ENCODE measurements around the gene LRRC56.

Gene LRRC56, protein sequence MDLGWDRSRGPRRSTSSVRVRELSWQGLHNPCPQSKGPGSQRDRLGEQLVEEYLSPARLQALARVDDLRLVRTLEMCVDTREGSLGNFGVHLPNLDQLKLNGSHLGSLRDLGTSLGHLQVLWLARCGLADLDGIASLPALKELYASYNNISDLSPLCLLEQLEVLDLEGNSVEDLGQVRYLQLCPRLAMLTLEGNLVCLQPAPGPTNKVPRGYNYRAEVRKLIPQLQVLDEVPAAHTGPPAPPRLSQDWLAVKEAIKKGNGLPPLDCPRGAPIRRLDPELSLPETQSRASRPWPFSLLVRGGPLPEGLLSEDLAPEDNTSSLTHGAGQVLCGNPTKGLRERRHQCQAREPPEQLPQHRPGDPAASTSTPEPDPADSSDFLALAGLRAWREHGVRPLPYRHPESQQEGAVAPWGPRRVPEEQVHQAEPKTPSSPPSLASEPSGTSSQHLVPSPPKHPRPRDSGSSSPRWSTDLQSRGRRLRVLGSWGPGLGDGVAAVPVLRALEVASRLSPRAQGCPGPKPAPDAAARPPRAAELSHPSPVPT

DNA sequence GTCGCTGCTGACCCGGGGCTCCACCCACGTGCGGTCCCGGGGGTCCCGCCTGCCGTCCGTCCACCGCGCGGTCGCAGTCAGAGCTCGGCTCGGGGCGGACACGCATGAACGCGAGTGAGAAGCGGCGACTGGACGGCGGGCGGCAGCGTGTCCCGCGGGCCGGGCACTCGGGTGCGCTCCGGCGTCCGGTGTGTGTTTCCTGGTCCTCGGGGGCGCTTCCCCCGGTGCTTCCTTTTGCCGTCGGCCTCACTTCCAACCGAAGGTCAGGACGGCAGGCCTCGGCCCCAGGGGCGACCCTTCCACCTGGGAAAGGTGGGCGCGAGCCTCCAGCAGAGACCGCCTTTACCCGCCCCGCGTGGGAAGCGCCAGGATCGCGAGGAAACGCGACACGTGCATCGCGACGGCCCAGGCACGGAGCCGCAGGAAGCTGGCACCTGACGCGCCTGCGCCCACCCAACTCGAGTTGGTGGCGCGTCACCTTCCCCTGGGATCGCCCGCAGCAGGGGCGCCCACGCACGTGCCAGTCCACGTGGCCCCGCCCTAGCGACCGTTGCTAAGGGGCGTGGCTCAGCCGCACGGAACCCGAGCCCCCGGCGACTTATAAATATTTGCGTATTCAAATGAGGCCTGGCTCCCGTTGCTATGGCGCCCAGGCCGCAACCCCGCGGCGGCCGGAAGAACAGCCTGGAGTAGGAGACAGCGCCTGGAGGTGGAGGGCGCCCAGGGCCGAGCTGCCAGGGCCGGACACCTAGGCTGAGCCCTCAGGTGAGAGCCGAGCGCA, at the start of gene LRRC56:
Gene LRRC56 (plus strand): TSS at position 687 of the 781 bp plus-strand sequence. CDS start 3,158 bp downstream, outside the sequence.
- DNase-seq (ENCODE audit: low read depth in 2 of 2): peak; percentile 85 to 89

DNA sequence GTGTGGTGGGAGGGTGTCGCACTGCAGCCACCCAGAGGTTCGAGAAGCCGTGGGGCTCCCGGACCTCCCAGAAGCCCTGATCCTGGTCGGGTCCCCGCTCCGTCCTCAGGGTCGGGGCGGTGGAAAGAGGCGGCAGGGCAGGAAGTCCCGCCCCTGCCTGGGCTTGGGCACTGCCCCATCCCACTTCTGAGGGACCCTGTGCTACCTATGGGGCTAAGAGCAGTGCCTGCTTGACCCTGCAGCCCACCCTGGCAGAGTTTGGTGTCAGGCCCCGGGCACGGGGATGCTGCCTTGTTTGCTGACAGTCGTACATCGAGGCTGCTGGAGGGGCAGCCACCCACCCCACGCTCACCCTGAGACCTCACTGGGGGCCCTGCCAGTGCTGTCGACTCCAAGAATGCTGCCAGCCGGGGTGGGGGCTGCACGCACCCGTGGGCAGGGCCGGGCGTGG, 49.7 kb upstream of the LRRC56 start:
- DNase-seq (ENCODE audit: low read depth in 2 of 2): no peak

DNA sequence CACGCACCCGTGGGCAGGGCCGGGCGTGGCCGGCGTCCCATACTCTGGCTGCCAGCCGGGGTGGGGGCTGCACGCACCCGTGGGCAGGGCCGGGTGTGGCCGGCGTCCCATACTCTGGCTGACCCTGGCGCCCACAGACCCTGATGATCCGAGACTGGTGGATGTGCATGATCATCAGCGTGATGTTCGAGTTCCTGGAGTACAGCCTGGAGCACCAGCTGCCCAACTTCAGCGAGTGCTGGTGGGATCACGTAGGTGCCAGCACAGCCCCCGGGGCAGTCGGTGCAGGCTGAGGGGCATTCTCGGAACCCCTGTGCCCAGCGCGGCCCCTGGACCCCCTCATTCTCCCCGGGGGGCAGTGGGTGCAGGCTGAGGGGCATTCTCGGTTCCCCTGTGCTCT, 49.3 kb upstream of the LRRC56 start:
- no peak for DNase-seq (ENCODE audit: low read depth in 2 of 2)

DNA sequence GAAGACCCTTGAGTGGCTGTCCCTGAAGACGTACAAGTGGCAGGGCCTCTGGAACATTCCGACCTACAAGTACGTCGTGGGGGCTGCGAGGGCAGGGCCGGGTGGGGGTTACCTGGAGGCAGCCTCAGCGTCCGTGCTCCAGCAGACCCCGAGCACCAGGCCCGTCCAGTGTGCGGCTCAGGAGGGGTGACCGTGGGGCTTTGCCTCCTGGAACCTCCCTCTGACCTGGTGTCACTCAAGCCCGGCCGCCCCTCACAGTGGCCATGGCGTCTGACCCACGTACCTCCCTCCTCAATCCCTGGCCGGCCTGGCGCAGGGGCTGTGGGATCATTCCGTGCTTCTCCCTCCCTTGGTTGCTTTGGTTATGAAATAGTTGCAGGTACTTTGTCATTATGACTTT, 48.7 kb upstream of the LRRC56 start:
- no peak for DNase-seq (ENCODE audit: low read depth in 2 of 2)

DNA sequence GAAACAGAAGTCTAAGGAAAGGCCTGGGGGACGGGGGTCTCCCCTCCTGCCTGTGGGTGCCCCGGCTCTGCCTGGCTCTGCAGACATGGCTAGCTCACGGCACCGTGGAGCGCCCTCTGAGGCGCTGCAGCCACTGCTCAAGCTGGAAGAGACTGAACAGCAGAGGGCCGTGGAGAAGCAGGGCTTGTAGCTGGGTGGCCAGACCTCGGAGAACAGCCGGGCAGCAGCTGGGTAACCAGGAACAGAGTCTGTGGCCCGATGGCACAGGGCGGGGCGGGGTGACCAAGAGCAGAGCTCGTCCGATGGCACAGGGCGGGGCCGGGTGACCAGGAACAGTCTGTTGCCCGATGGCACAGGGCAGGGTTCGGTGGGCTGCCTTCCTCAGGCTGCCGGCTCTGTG, 48.3 kb upstream of the LRRC56 start:
- DNase-seq (ENCODE audit: low read depth in 2 of 2): no peak

DNA sequence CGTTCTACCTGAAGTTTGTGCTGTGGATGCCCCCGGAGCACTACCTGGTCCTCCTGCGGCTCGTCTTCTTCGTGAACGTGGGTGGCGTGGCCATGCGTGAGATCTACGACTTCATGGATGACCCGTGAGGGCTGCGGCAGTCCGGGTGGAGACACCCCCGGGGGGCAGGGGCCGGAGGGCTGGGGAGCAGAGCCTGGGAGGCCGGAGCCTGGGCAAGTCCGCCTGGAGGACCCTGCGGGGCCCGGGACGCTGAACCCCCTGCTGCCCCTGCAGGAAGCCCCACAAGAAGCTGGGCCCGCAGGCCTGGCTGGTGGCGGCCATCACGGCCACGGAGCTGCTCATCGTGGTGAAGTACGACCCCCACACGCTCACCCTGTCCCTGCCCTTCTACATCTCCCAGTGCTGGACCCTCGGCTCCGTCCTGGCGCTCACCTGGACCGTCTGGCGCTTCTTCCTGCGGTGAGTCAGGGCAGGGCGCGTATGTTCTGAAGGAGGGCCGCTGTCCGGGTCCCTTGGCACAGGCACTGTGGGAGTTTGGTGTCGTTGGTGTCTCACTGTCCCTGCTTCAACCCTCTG, 47.6 kb upstream of the LRRC56 start:
- DNase-seq (ENCODE audit: low read depth in 2 of 2): no peak

DNA sequence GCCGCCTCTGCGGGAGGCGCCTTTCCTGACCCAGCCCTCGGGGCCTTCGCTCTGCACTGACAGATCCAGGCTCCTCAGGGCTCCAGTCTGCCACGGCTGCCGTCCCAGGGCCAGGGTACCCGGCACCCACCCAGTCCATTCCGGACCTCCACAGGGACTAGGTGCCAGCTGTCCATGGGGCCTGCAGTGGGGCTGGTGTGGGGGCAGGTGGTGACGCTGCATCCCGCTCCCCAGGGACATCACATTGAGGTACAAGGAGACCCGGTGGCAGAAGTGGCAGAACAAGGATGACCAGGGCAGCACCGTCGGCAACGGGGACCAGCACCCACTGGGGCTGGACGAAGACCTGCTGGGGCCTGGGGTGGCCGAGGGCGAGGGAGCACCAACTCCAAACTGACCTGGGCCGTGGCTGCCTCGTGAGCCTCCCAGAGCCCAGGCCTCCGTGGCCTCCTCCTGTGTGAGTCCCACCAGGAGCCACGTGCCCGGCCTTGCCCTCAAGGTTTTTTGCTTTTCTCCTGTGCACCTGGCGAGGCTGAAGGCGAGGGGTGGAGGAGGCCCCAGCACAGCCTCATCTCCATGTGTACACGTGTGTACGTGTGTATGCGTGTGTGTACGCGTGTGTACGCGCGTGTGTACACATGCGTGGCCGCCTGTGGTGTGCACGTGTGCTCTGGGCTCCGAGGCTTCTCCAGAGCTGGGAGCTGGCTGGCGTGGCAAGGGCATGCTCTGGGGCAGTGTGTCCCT, 47.0 kb upstream of the LRRC56 start:
- no peak for DNase-seq (ENCODE audit: low read depth in 2 of 2)

DNA sequence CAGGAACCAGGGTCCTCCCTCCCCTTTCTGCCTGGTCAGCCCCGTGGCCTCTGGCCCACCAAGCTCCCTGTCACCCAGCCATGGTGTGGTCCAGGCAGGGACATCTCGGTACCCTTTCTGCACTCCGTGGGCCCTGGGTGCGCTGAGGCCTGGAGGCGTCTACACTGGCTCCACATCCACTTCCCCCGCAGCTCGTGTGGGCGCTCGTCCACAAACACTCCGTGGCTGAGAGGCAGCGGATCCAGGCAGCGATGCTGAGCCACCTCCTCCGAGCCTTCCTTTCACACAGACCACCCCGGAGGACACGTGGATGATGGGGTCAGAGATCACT, 46.4 kb upstream of the LRRC56 start:
- no peak for DNase-seq (ENCODE audit: low read depth in 2 of 2)

DNA sequence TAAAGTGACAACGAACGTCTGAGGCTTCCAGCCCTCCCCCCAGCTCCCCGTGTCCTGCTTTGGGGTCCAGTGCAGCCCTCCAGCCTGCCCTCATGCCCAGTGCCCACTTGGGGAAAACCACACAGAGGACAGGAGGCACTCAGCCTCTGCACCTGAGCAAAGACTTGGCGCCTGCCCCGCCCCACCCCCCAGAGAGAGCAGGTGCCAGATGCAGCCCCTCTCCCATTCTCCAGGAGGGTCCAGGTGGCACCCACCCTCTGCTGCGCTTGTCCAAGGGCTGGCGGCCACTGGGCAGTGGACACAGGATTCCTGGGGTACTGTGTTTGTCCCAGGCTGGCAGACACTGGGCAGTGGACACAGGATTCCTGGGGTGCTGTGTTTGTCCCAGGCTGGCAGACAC, 46.0 kb upstream of the LRRC56 start:
- DNase-seq (ENCODE audit: low read depth in 2 of 2): no peak

DNA sequence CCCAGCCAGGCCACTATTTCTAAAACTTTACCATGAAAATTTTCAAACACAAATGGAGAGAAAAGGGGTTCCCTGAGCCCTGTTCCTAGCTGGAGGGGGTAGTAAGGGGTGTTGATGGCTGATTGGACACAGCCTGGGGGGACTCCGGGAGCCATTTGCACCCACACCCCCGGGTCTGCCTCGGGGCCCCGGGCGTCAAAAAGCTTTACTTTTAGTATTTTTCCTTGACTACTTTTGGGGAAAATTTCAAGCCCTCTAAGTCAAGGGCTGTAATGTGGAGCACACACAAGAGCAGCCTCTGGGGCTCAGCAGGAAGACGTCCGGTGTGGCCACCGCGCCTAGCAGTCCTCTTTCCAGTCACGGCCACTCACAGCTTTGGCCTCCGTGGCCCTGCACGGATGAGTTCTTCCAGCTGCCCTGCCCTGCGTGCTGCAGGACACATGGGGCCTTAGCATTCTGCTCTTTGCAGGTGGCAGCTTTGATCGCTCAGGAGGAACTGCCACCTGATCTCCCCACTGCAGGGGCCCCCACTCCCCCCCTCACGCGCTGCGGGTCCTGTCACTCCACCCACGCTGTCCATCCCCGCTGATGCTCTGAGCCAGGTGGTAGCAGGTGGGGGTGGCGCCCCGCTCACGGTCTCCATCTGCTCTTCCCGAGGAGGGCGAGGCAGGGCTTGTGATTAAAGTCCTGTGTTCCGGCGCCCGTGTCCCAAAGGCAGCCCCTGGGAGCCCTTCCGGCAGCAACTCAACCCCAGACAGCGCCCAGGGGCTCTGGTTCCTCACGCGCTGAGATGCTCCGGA, 44.7 kb upstream of the LRRC56 start:
- DNase-seq (ENCODE audit: low read depth in 2 of 2): no peak

DNA sequence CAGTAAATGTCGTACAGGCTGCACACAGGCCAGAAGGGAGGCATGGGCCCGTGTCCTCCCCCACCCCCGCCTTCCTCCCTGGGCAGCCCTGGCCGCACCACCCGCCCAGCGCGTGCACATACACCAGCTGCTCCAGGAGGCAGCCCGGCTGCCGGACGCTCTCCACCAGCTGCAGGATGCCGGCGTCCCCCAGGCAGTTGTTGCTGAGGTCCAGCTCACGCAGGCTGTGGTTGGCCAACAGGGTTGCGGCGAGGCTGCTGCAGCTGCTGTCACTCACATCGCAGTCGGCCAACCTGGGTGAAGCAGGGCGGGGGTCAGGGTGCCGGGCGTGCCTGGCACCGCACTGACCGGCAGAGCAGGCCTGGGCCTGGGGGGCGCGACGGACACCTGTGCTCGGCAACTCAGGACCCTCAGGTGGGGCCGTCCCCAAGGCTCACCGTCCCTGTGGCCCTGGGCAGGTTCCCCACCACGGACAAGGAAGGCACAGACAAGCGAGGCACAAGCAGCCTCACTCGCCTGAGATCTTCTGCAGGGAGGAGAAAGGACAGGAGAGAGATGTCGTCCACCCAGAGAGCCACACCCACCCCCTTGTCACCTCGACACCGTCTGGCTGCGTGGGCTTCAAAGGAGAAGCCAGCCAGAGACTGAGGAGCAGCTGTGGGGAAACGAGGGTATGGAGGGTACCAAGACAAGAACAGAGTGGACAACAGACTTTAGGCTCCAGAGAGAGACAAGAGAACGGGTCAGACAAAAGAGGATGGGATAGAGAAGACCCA, 42.4 kb upstream of the LRRC56 start:
- DNase-seq (ENCODE audit: low read depth in 2 of 2): no peak

DNA sequence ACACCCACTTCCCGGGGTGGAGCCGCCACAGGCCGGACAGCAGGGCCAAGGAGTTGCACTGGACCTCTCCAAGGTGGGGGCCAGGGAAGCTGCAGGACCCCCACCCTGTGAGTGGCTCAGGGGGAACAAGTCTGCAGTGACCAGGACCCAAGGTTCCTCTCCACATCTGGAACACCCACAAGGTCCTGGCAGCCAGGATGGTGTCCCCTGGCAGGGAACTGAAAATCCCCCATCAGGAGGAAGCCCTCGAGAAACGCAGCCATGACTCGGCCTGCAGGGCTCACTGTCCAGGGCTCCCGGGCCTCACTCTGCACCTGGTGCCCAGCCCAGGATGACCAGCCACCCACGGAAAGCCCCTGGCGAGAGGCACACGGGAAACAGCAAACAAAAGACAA, 41.8 kb upstream of the LRRC56 start:
- DNase-seq (ENCODE audit: low read depth in 2 of 2): no peak

DNA sequence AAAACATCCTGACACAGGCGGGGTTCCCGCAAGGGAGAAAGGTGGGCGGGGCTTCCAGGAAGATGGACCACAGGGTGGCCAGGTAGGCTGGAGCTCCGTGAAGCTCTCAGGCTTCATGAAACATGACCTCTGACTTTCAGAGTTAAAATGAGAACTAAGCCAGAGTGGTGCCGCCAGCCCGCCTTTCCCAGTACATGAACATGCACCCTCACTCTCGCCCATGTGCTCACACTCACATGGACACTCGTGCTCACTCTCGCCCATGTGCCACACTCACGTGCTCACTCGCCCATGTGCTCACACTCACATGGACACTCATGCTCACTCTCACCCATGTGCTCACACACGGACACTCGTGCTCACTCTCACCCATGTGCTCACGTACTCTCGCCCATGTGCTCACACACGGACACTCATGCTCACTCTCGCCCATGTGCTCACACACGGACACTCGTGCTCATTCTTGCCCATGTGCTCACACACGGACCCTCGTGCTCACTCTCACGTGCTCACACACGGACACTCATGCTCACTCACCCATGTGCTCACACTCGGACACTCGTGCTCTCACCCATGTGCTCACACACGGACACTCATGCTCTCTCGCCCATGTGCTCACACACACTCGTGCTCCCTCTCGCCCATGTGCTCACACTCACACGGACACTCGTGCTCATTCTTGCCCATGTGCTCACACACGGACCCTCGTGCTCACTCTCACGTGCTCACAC, 40.3 kb upstream of the LRRC56 start:
- DNase-seq (ENCODE audit: low read depth in 2 of 2): no peak

DNA sequence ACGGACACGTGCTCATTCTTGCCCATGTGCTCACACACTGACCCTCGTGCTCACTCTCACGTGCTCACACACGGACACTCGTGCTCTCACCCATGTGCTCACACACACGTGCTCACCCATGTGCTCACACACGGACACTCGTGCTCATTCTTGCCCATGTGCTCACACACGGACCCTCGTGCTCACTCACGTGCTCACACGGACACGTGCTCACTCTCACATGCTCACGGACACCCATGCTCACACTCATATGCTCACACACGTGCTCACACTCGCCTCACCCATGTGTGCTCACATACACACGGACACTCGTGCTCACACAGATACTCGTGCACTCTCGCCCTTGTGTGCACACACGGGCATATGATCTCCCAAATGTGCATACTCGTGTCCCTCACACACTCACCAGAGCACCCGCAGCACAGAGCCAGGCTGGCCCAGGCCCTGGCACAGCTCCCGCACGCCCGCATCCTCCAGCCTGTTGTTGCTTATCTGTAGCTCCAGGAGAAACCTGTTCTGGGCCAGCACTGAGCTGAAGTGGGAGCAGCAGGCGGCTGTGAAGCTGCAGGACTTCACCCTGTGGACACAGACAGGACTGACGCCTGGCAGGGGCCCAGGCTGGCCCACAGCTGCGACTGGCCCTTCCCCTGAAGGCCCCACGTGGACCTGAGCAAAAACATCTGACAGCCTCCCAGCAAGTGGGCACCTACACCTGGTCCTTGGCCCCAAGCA, 39.6 kb upstream of the LRRC56 start:
- DNase-seq (ENCODE audit: low read depth in 2 of 2): no peak

DNA sequence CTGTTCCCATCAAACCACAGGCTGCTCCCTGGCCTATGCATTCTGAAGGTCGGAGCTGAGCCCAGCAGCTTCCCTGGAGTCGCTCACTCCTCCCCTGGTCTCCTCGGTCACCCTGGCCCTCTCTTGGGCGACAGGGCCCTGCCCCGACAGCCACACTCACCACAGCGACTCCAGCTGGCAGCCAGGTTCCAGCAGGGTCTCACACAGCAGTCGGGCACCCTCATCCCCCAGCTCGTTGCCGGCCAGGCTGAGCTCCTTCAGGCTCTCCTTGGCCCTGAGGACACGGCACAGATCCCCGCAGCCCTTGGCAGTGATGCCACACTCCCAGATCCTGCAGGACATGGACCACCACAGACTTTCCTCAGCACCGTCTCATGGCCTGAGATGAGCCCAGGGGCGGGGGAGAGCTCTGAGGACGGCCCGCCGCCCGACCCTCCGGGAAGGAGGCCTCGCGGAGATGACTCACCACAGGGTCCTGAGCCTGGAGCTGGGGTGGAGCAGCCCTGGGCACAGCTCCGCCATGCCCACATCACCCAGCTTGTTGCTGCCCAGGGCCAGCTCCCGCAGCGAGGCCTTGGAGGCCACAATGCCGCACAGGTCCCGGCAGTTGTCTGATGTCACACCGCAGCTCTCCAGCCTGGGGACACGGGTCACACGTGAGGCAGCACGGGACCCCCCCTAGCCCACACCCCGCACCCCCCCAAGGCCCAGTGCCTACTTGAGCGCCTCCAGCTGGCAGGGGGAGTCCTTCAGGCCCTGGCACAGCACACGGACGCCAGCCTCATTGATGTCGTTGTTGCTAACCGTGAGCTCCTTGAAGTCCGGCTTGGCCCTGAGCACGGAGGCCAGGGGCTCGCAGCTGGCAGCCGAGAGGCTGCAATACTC, 38.8 kb upstream of the LRRC56 start:
- no peak for DNase-seq (ENCODE audit: low read depth in 2 of 2)

DNA sequence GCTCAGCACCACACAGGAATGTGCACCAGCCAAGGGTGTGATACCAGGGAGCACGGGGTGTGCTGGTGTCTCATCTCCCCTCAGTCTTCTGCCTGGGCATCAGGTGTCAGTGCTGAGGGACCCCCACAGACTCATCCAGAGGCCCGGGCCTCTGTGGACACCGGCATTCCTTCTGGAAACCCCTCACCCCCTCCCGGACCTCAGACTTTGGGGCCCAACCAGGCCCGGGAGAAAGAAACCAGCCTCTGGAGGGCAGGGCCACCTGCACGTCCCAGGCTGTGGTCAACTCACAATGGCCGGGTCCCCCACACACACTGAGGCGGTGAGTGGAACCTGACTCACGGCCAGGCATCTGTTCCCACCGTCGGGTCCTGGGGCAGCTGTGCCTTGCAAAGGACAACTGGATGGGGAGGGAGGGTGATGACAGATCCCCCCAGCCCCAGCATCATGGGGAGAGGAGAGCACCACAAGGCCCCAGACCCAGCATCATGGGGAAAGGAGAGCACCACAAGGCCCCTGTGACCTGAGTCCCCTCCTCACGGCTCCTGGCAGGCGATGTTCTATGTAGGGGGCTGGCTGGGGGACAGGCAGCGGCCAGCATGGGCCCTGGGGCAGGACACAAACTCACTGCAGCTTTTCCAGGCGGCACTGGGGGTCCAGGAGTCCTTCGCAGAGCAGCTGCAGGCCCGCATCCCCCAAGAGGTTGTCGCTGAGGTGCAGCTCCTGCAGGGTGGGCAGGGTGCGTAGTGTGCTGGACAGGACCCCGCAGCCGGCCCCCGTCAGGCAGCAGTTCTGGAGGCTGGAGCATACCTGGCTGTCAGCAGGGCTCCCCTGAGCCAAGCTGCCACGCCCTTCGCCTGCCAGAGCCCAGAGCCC, 37.9 kb upstream of the LRRC56 start:
- no peak for DNase-seq (ENCODE audit: low read depth in 2 of 2)
